ENCODE results near the gene SIGLEC5.
"Not testable (repeated sequence)": the region's sequence is repeated elsewhere in the genome, so short reads cannot be mapped to it uniquely, and the experiment has no call there.

SIGLEC5 gene

GRCh38 chr19:51630315-51630714 lies at the start of gene SIGLEC5:
SIGLEC5 (minus strand) TSS chr19:51630401; CDS start chr19:51630335, 66 bp downstream.
- not testable (repeated sequence) for DNase-seq

GRCh38 chr19:51676566-51677083 lies 46.4 kb upstream of the SIGLEC5 start:
- no peak for DNase-seq

GRCh38 chr19:51675911-51676565 lies 45.8 kb upstream of the SIGLEC5 start:
- not testable (repeated sequence) for DNase-seq

- no peak for DNase-seq
Observed at GRCh38 chr19:51668216-51668615, 38.0 kb upstream of the SIGLEC5 start.

GRCh38 chr19:51664997-51665396 lies 34.8 kb upstream of the SIGLEC5 start:
- DNase-seq, result no peak

- no peak for DNase-seq
Observed at GRCh38 chr19:51664131-51664530, 33.9 kb upstream of the SIGLEC5 start.

- no peak for DNase-seq
Observed at GRCh38 chr19:51663650-51664049, 33.4 kb upstream of the SIGLEC5 start.

- peak; percentile 63 for DNase-seq
Observed at GRCh38 chr19:51660975-51661600, 30.9 kb upstream of the SIGLEC5 start.

GRCh38 chr19:51654783-51655182 lies 24.6 kb upstream of the SIGLEC5 start:
- DNase-seq, result no peak

GRCh38 chr19:51653162-51653561 lies 23.0 kb upstream of the SIGLEC5 start:
- DNase-seq, result no peak

GRCh38 chr19:51652266-51652665 lies 22.1 kb upstream of the SIGLEC5 start:
- DNase-seq, result no peak

- DNase-seq, result no peak
Observed at GRCh38 chr19:51651216-51651846, 21.1 kb upstream of the SIGLEC5 start.

GRCh38 chr19:51647318-51647717 lies 17.1 kb upstream of the SIGLEC5 start:
- DNase-seq, result no peak

- not testable (repeated sequence) for DNase-seq
Observed at GRCh38 chr19:51646730-51647129, 16.5 kb upstream of the SIGLEC5 start, which contains the start of gene SIGLEC14. SIGLEC14 (minus strand) TSS chr19:51646825; CDS start chr19:51646759, 66 bp downstream.

GRCh38 chr19:51644636-51645271 lies 14.6 kb upstream of the SIGLEC5 start:
- DNase-seq, result no peak

GRCh38 chr19:51641648-51642047 lies 11.4 kb upstream of the SIGLEC5 start:
- no peak for DNase-seq

GRCh38 chr19:51640386-51640785 lies 10.2 kb upstream of the SIGLEC5 start:
- DNase-seq, result no peak

GRCh38 chr19:51639916-51640315 lies 9.7 kb upstream of the SIGLEC5 start:
- DNase-seq, result no peak

GRCh38 chr19:51637362-51637978 lies 7.3 kb upstream of the SIGLEC5 start:
- DNase-seq, result no peak

- DNase-seq, result no peak
Observed at GRCh38 chr19:51632126-51632525, 1.9 kb upstream of the SIGLEC5 start.

GRCh38 chr19:51628153-51628939 lies 1.9 kb downstream of the SIGLEC5 start:
- no peak for DNase-seq
